HFF-Myc (cell line): ENCODE results near the gene ARL15.

Experiments used
- DNase-seq: peaks from one replicate; pipeline ENCODE4 v3.0.0-alpha.2; 2011; ENCODE audit warnings: low read depth; ENCODE audit errors: extremely low read depth
- H3K4me3 ChIP-seq: replicated peaks from 2 replicates; pipeline ENCODE4 v1.5.1; 2011; ENCODE audit warnings: low read depth, mild to moderate bottlenecking, control low read depth, low read length
- CTCF ChIP-seq: IDR thresholded peaks from 2 replicates; pipeline ENCODE4 v1.5.1; 2012; ENCODE audit warnings: mild to moderate bottlenecking, low read depth, low read length, control low read depth; ENCODE audit errors: missing control alignments

The ARL15 gene

GRCh38 chr5:54278979-54279717, 31.2 kb downstream of the ARL15 start:
- H3K4me3 ChIP-seq: no peak overlapping the region
- no peak for TF ChIP-seq CTCF
- no peak for DNase-seq

- no peak overlapping the region for H3K4me3 ChIP-seq
- TF ChIP-seq CTCF: no peak
- DNase-seq: no peak
Measured at GRCh38 chr5:54278036-54278830, 32.1 kb downstream of the ARL15 start.

- no peak for TF ChIP-seq CTCF
- H3K4me3 ChIP-seq: no peak overlapping the region
Measured at GRCh38 chr5:54276048-54276447, 34.3 kb downstream of the ARL15 start.

GRCh38 chr5:54275361-54275760, 35.0 kb downstream of the ARL15 start:
- no peak for DNase-seq
- H3K4me3 ChIP-seq: no peak overlapping the region
- no peak for TF ChIP-seq CTCF

More at GRCh38 chr5:54276048-54276447, 34.3 kb downstream of the ARL15 start:
- no peak for DNase-seq

- no peak for TF ChIP-seq CTCF
- no peak overlapping the region for H3K4me3 ChIP-seq
- DNase-seq: no peak
Measured at GRCh38 chr5:54274944-54275343, 35.4 kb downstream of the ARL15 start.

- no peak for DNase-seq
- H3K4me3 ChIP-seq: no peak overlapping the region
- no peak for TF ChIP-seq CTCF
Measured at GRCh38 chr5:54273715-54274114, 36.7 kb downstream of the ARL15 start.

- no peak for TF ChIP-seq CTCF
- no peak overlapping the region for H3K4me3 ChIP-seq
- DNase-seq: no peak
Measured at GRCh38 chr5:54272746-54273145, 37.6 kb downstream of the ARL15 start.
